ENCODE data around the gene TBC1D13.
"Not testable (repeated sequence)": the region's sequence is repeated elsewhere in the genome, so short reads cannot be mapped to it uniquely, and the experiment has no call there.

TBC1D13 gene

GRCh38 chr9:128821584-128822406, 34.7 kb downstream of the TBC1D13 start:
- no peak for DNase-seq

GRCh38 chr9:128822407-128823042, 35.5 kb downstream of the TBC1D13 start:
- no peak for DNase-seq

- DNase-seq = no peak
These were observed 36.4 kb downstream of the TBC1D13 start for GRCh38 chr9:128823362-128823902.

GRCh38 chr9:128823903-128824406, 36.9 kb downstream of the TBC1D13 start:
- no peak for DNase-seq

GRCh38 chr9:128824911-128825310, 37.9 kb downstream of the TBC1D13 start:
- no peak for DNase-seq

GRCh38 chr9:128825923-128826700, 39.1 kb downstream of the TBC1D13 start:
- no peak for DNase-seq

GRCh38 chr9:128828267-128828666, 41.2 kb downstream of the TBC1D13 start:
- no peak for DNase-seq

- DNase-seq = no peak
These were observed 41.8 kb downstream of the TBC1D13 start for GRCh38 chr9:128828719-128829452.

- DNase-seq = peak; percentile 83
These were observed 42.6 kb downstream of the TBC1D13 start, which contains the start of gene SPOUT1 for GRCh38 chr9:128829477-128830251. Gene SPOUT1 (minus strand): TSS chr9:128829794. CDS start chr9:128829780, 14 bp downstream.

- no peak for DNase-seq
These were observed 46.6 kb downstream of the TBC1D13 start for GRCh38 chr9:128833696-128834095.

- no peak for DNase-seq
These were observed 48.5 kb downstream of the TBC1D13 start for GRCh38 chr9:128835246-128836210.

GRCh38 chr9:128836509-128837145, 49.6 kb downstream of the TBC1D13 start:
- DNase-seq = no peak

GRCh38 chr9:128838338-128838737, 51.3 kb downstream of the TBC1D13 start:
- no peak for DNase-seq

- DNase-seq = no peak
These were observed 53.5 kb downstream of the TBC1D13 start for GRCh38 chr9:128840524-128840923.

- DNase-seq = no peak
These were observed 54.8 kb downstream of the TBC1D13 start for GRCh38 chr9:128841694-128842492.

GRCh38 chr9:128843171-128843570, 56.1 kb downstream of the TBC1D13 start:
- not testable (repeated sequence) for DNase-seq

- peak; percentile 30 for DNase-seq
These were observed 58.3 kb downstream of the TBC1D13 start for GRCh38 chr9:128845186-128845931.

GRCh38 chr9:128846680-128847030, 59.6 kb downstream of the TBC1D13 start:
- no peak for DNase-seq

Data from NCI-H526 treated with DMSO at 0.1 percent for 48 hours (cell line).